ENCODE measurements around the gene ARFGEF3.

The ARFGEF3 gene

GRCh38 chr6:138239774-138240173 lies 78.0 kb downstream of the ARFGEF3 start:
- DNase-seq: no peak
- Mint-ChIP-seq H3K27ac (no peak overlapping the region), H3K27me3 (peaks cover 19% of the 10 kb centered on the region), H3K9me3 (no peaks in the 10 kb centered on the region), H3K4me1 (no peaks in the 10 kb centered on the region), H3K4me3 (no peak overlapping the region)
- ATAC-seq: no peak

- no peaks in the 10 kb centered on the region for H3K4me1 Mint-ChIP-seq
- no peak overlapping the region for H3K27ac Mint-ChIP-seq
- H3K4me3 Mint-ChIP-seq: no peak overlapping the region
- peaks cover 13% of the 10 kb centered on the region for H3K27me3 Mint-ChIP-seq
- no peaks in the 10 kb centered on the region for H3K9me3 Mint-ChIP-seq
- DNase-seq: no peak
- ATAC-seq: no peak
Observed at GRCh38 chr6:138240476-138241245, 78.9 kb downstream of the ARFGEF3 start.

- Mint-ChIP-seq H3K27me3 (peaks cover 13% of the 10 kb centered on the region), H3K27ac (no peak overlapping the region), H3K4me3 (no peak overlapping the region), H3K4me1 (no peaks in the 10 kb centered on the region), H3K9me3 (no peaks in the 10 kb centered on the region)
- ATAC-seq (no peak), DNase-seq (no peak)
Observed at GRCh38 chr6:138241381-138241780, 79.6 kb downstream of the ARFGEF3 start.

- Mint-ChIP-seq H3K4me3 (no peak overlapping the region), H3K9me3 (no peaks in the 10 kb centered on the region), H3K4me1 (no peaks in the 10 kb centered on the region), H3K27me3 (peaks cover 13% of the 10 kb centered on the region), H3K27ac (no peak overlapping the region)
- ATAC-seq: no peak
- DNase-seq: no peak
Observed at GRCh38 chr6:138241934-138242333, 80.2 kb downstream of the ARFGEF3 start.

DNA sequence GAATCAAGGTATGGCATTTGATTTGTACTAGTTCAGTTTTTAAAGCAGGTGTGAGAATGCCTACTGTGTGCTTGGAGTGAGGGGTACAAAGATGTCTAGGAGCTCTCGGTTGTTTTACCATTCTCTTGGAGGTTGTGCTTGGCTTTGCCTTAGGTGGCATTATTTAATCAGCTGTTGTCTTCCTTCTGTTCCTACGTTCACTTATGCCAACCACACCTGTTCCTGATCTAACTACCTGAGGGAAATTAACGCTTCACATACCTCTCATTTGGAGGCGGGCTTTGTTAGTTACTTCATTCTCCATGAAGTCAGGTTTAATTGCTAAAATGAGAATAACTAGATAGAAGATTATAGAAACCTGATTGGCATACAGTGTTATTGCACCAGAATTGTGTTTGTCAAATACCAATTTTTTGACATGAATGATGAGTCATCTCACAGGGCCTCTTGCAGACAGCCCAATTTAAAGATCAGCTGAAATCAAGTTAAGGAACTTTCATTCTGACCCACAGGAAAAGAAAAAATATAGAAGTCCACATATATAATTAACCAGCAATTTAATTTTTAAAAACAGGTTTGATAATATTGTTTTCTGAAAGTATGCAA lies 81.4 kb downstream of the ARFGEF3 start:
- Mint-ChIP-seq H3K9me3 (no peaks in the 10 kb centered on the region), H3K27me3 (peaks cover 13% of the 10 kb centered on the region), H3K4me3 (no peak overlapping the region), H3K27ac (no peak overlapping the region), H3K4me1 (no peaks in the 10 kb centered on the region)
- ATAC-seq (no peak), DNase-seq (no peak)

DNA sequence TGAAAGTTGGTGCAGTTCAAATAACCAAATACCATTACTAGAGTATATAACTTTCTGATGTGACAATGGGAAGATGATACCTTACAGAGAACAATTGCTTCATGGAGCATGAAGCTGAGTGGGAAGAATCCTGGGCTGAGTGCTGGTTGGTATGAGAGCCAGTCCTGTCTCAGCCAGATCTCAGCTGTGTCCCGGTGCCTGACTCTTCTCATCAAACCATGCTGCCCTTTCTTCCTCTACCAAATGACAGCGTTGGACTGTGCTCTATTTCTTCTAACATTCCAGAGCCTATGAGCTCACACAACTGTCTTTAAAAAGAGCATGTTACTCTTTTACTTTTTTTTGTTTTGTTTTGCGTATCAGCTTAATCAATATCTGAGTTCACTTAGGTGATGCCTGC lies 84.0 kb downstream of the ARFGEF3 start:
- Mint-ChIP-seq H3K4me3 (no peak overlapping the region), H3K27ac (no peak overlapping the region), H3K27me3 (peaks cover 13% of the 10 kb centered on the region), H3K9me3 (no peaks in the 10 kb centered on the region), H3K4me1 (no peaks in the 10 kb centered on the region)
- DNase-seq (no peak), ATAC-seq (no peak)

GRCh38 chr6:138246650-138247440 lies 85.1 kb downstream of the ARFGEF3 start:
- DNase-seq: no peak
- Mint-ChIP-seq H3K4me3 (no peak overlapping the region), H3K27me3 (peaks cover 6% of the 10 kb centered on the region), H3K27ac (no peak overlapping the region), H3K4me1 (no peaks in the 10 kb centered on the region), H3K9me3 (no peaks in the 10 kb centered on the region)
- ATAC-seq: no peak

- ATAC-seq (no peak), DNase-seq (no peak)
- H3K4me3 Mint-ChIP-seq: no peak overlapping the region
- H3K9me3 Mint-ChIP-seq: no peaks in the 10 kb centered on the region
- H3K27me3 Mint-ChIP-seq: peaks cover 6% of the 10 kb centered on the region
- H3K27ac Mint-ChIP-seq: no peak overlapping the region
- no peaks in the 10 kb centered on the region for H3K4me1 Mint-ChIP-seq
Observed at GRCh38 chr6:138248011-138248410, 86.3 kb downstream of the ARFGEF3 start.

DNA sequence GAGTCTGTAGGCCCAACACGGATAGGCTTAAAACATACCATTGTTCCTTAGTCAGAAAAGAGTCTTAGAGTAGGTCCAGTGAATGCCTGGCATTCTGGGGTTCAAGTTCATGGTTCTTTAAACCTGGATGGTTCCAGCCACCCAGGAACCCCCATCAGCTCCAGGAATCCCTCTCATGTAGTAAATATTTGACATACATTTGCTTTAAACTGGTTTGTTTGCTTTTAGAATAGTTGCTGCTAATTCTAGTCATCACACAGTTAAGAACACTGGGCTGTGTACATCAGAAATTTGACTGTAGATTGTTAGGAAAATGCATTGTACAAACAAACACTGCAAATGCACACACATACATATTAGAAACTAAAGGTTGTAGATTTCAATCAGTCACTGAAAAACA lies 87.1 kb downstream of the ARFGEF3 start:
- H3K27ac Mint-ChIP-seq: no peak overlapping the region
- ATAC-seq: no peak
- no peaks in the 10 kb centered on the region for H3K9me3 Mint-ChIP-seq
- DNase-seq: no peak
- no peak overlapping the region for H3K4me3 Mint-ChIP-seq
- no peaks in the 10 kb centered on the region for H3K27me3 Mint-ChIP-seq
- no peaks in the 10 kb centered on the region for H3K4me1 Mint-ChIP-seq

DNA sequence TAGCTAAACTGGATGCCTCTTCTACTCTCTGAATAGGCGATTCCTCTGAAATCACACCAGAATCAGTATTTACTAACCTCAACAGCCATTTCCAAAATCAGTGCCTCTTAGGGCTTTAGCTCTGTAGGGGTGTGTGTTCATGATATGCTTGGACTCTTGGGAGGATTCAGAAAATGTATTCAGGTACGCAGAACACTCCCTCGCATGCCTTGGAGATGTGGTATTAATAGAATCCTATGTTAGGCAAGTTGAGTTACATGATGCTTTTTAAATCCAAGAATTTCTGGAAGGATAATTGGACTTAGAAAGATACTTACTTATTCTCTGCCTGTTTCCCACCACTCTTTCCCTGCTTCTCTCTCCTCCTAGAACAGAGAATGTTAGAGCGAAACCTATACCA lies 88.3 kb downstream of the ARFGEF3 start:
- no peaks in the 10 kb centered on the region for H3K27me3 Mint-ChIP-seq
- ATAC-seq (no peak), DNase-seq (no peak)
- no peak overlapping the region for H3K4me3 Mint-ChIP-seq
- no peaks in the 10 kb centered on the region for H3K9me3 Mint-ChIP-seq
- H3K4me1 Mint-ChIP-seq: no peaks in the 10 kb centered on the region
- H3K27ac Mint-ChIP-seq: no peak overlapping the region

GRCh38 chr6:138250513-138251247 lies 88.9 kb downstream of the ARFGEF3 start:
- Mint-ChIP-seq H3K4me1 (no peaks in the 10 kb centered on the region), H3K27me3 (no peaks in the 10 kb centered on the region), H3K4me3 (no peak overlapping the region), H3K9me3 (no peaks in the 10 kb centered on the region), H3K27ac (no peak overlapping the region)
- DNase-seq (no peak), ATAC-seq (no peak)

- H3K4me3 Mint-ChIP-seq: no peak overlapping the region
- no peaks in the 10 kb centered on the region for H3K9me3 Mint-ChIP-seq
- DNase-seq: no peak
- no peaks in the 10 kb centered on the region for H3K4me1 Mint-ChIP-seq
- no peak for ATAC-seq
- no peaks in the 10 kb centered on the region for H3K27me3 Mint-ChIP-seq
- H3K27ac Mint-ChIP-seq: peak overlapping the region in 1 of 2 donors; percentile 11
Observed at GRCh38 chr6:138253731-138254130, 92.0 kb downstream of the ARFGEF3 start.

DNA sequence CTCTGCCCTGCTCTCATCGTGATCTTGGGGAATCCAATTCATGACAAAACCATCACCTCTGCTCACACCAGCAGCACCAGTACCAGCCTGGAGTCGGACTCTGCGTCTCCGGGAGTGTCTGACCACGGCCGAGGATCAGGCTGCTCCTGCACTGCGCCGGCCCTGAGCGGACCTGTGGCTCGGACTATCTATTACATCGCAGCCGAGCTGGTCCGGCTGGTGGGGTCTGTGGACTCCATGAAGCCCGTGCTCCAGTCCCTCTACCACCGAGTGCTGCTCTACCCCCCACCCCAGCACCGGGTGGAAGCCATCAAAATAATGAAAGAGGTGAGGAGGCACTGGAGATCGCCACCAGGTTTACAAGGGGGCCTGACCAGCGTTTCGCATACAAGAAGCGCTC lies 93.7 kb downstream of the ARFGEF3 start:
- Mint-ChIP-seq H3K27me3 (no peaks in the 10 kb centered on the region), H3K9me3 (no peaks in the 10 kb centered on the region), H3K27ac (no peak overlapping the region), H3K4me1 (no peaks in the 10 kb centered on the region), H3K4me3 (no peak overlapping the region)
- no peak for DNase-seq
- no peak for ATAC-seq

DNA sequence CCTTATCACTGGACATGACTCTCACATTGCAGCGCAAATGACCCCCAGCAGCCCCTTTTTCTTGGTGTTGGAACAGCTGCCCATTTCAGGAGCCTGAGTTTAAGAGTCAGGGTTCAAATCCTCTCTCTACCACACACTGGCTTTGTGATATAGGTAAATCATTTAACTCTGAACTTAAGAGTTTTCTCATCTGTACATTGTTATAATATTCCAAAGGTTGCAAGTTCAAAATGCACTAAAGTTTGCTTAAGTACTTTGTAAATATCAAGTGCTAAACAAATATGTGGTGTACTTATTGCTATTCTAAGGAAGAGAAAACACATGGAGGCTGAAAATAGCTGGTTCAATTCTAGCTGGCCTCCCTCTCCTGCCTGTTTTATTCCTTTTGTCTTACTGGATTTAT lies 95.9 kb downstream of the ARFGEF3 start:
- ATAC-seq (no peak), DNase-seq (no peak)
- no peak overlapping the region for H3K27ac Mint-ChIP-seq
- H3K9me3 Mint-ChIP-seq: no peaks in the 10 kb centered on the region
- no peak overlapping the region for H3K4me3 Mint-ChIP-seq
- H3K27me3 Mint-ChIP-seq: no peaks in the 10 kb centered on the region
- H3K4me1 Mint-ChIP-seq: no peaks in the 10 kb centered on the region

DNA sequence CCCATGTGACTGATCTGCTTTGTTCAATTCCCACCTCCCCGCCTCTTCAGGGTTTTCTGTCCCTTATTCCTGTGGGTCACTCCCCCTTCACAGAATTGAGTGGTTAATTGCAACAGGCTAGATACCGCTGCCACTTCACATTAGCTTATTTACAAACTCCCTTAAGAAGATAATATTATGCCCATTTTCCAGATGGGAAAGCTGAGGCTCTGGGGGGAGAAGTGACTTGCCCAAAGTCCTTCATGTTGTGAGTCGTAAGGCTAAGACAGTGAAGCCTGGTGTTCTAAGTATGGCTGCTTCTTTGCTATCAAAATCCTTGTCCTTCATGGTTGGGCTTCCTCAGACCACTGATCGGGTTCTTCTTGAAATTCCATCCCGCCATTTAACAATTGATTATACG lies 96.5 kb downstream of the ARFGEF3 start:
- no peak overlapping the region for H3K27ac Mint-ChIP-seq
- no peaks in the 10 kb centered on the region for H3K27me3 Mint-ChIP-seq
- DNase-seq (no peak), ATAC-seq (no peak)
- no peaks in the 10 kb centered on the region for H3K9me3 Mint-ChIP-seq
- no peaks in the 10 kb centered on the region for H3K4me1 Mint-ChIP-seq
- no peak overlapping the region for H3K4me3 Mint-ChIP-seq

- ATAC-seq (no peak), DNase-seq (no peak)
- H3K9me3 Mint-ChIP-seq: no peaks in the 10 kb centered on the region
- H3K4me1 Mint-ChIP-seq: no peaks in the 10 kb centered on the region
- H3K4me3 Mint-ChIP-seq: no peak overlapping the region
- H3K27ac Mint-ChIP-seq: no peak overlapping the region
- no peaks in the 10 kb centered on the region for H3K27me3 Mint-ChIP-seq
Observed at GRCh38 chr6:138258991-138259390, 97.3 kb downstream of the ARFGEF3 start.
